ENCODE results near the gene NELFB.

DNA sequence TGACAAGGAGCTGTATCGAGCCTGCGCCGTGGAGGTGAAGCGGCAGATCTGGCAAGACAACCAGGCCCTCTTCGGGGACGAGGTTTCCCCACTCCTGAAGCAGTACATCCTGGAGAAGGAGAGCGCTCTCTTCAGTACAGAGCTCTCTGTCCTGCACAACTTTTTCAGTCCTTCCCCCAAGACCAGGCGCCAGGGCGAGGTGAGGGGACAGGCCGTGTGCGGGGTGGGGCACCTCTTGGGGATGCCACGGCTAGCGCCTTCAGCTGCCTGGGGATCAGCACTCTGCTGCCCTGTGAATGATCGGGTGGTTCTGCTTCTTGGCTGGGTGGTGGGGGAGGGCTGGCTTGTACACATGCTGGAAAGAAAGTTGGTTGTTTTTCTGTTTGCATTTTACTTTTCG, 1.7 kb downstream of the NELFB start:
- no peak for TF ChIP-seq EZH2phosphoT487 (IDR thresholded peaks at IDR 0.05; ENCODE audit: borderline replicate concordance, low read depth, low read length)
- TF ChIP-seq, protein P1, sequence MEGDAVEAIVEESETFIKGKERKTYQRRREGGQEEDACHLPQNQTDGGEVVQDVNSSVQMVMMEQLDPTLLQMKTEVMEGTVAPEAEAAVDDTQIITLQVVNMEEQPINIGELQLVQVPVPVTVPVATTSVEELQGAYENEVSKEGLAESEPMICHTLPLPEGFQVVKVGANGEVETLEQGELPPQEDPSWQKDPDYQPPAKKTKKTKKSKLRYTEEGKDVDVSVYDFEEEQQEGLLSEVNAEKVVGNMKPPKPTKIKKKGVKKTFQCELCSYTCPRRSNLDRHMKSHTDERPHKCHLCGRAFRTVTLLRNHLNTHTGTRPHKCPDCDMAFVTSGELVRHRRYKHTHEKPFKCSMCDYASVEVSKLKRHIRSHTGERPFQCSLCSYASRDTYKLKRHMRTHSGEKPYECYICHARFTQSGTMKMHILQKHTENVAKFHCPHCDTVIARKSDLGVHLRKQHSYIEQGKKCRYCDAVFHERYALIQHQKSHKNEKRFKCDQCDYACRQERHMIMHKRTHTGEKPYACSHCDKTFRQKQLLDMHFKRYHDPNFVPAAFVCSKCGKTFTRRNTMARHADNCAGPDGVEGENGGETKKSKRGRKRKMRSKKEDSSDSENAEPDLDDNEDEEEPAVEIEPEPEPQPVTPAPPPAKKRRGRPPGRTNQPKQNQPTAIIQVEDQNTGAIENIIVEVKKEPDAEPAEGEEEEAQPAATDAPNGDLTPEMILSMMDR (conservative IDR thresholded peaks at IDR 0.05; ENCODE audit: low read length), result no peak
